ENCODE data around the gene ZNF487. TPM values are rescaled to one million over a fixed set of nuclear protein-coding genes. Genes with fewer than 3 reads are reported as not detected.
A peak's percentile ranks its signal among the peaks of the same experiment; 100 is the strongest.

The ZNF487 gene
- total RNA-seq, 3 donors from 2014 or later, result 4.2 to 7.6 (median 7.5) TPM

DNA sequence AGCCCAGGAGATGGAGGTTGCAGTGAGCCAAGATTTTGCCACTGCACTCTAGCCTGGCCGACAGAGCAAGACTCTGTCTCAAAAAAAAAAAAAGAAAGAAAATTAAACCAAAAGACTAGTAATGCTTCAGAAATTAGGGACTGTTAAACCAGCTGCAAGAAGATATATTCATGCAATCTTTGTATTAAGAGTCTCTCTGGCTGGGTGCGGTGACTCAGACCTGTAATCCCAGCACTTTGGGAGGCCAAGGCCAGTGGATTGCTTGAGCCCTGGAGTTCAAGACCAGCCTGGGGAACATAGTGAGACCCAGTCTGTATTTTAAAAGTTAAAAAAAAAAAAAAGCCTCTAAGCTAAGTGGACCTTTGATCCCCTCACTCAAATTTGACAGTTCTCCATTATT lies 25.4 kb upstream of the ZNF487 start:
- intact Hi-C loops (cut with DNase I, micrococcal nuclease), result no loop called here
- H3K9me3 ChIP-seq, result no peaks in the 10 kb centered on the region
- H3K4me3 ChIP-seq, result no peak overlapping the region
- H3K4me1 ChIP-seq (ENCODE audit: low read depth), result peaks cover 3% of the 10 kb centered on the region
- DNase-seq (no peak), ATAC-seq (no peak)
- H3K36me3 ChIP-seq (ENCODE audit: low read depth), result no peaks in the 10 kb centered on the region
- TF ChIP-seq, protein P1, sequence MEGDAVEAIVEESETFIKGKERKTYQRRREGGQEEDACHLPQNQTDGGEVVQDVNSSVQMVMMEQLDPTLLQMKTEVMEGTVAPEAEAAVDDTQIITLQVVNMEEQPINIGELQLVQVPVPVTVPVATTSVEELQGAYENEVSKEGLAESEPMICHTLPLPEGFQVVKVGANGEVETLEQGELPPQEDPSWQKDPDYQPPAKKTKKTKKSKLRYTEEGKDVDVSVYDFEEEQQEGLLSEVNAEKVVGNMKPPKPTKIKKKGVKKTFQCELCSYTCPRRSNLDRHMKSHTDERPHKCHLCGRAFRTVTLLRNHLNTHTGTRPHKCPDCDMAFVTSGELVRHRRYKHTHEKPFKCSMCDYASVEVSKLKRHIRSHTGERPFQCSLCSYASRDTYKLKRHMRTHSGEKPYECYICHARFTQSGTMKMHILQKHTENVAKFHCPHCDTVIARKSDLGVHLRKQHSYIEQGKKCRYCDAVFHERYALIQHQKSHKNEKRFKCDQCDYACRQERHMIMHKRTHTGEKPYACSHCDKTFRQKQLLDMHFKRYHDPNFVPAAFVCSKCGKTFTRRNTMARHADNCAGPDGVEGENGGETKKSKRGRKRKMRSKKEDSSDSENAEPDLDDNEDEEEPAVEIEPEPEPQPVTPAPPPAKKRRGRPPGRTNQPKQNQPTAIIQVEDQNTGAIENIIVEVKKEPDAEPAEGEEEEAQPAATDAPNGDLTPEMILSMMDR (IDR thresholded peaks at IDR 0.05), result no peak

DNA sequence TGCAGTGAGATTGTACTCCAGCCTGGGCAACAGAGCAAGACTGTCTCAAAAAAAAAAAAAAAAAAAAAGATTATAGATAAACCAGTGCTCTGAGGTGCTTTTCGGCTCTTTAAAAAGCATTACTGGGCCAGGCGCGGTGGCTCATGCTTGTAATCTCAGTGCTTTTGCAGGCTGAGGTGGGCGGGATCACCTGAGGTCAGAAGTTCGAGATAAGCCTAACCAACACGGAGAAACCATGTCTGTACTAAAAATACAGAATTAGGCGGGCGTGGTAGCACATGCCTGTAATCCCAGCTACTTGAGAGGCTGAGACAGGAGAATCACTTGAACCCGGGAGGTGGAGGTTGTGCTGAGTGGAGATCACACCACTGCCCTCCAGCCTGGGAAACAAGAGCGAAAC lies 21.4 kb upstream of the ZNF487 start:
- ATAC-seq, result no peak

GRCh38 chr10:43417950-43418768 lies 18.8 kb upstream of the ZNF487 start:
- ATAC-seq, result peak; percentile 2
- no peak for DNase-seq

More for the DNA sequence above, 21.4 kb upstream of the ZNF487 start:
- DNase-seq, result no peak
- Histone ChIP-seq H3K9me3 (no peaks in the 10 kb centered on the region), H3K4me1 (ENCODE audit: low read depth) (peaks cover 10% of the 10 kb centered on the region), H3K36me3 (ENCODE audit: low read depth) (no peaks in the 10 kb centered on the region), H3K4me3 (no peak overlapping the region)
- TF ChIP-seq, protein P1 (IDR thresholded peaks at IDR 0.05), result no peak
- intact Hi-C loops (cut with DNase I, micrococcal nuclease), result no loop called here

GRCh38 chr10:43419997-43420368 lies 16.9 kb upstream of the ZNF487 start:
- ATAC-seq (no peak), DNase-seq (no peak)
- Histone ChIP-seq H3K36me3 (ENCODE audit: low read depth) (no peaks in the 10 kb centered on the region), H3K4me1 (ENCODE audit: low read depth) (peaks cover 10% of the 10 kb centered on the region), H3K4me3 (no peak overlapping the region), H3K9me3 (no peaks in the 10 kb centered on the region)
- intact Hi-C loops (cut with DNase I, micrococcal nuclease), result no loop called here
- TF ChIP-seq, protein P1 (IDR thresholded peaks at IDR 0.05), result no peak

More at GRCh38 chr10:43417950-43418768, 18.8 kb upstream of the ZNF487 start:
- intact Hi-C loops (cut with DNase I, micrococcal nuclease), result no loop called here
- H3K36me3 ChIP-seq (ENCODE audit: low read depth), result no peaks in the 10 kb centered on the region
- TF ChIP-seq, protein P1 (IDR thresholded peaks at IDR 0.05), result no peak
- H3K4me3 ChIP-seq, result no peak overlapping the region
- H3K4me1 ChIP-seq (ENCODE audit: low read depth), result peaks cover 10% of the 10 kb centered on the region
- H3K9me3 ChIP-seq, result no peaks in the 10 kb centered on the region

GRCh38 chr10:43420369-43421200 lies 16.3 kb upstream of the ZNF487 start:
- ATAC-seq (peak; percentile 96), DNase-seq (peak; percentile 83 to 91 (median 90))
- intact Hi-C loops (cut with DNase I, micrococcal nuclease), result no loop called here
- TF ChIP-seq, protein P1 (IDR thresholded peaks at IDR 0.05), result no peak
- Histone ChIP-seq H3K36me3 (ENCODE audit: low read depth) (no peaks in the 10 kb centered on the region), H3K4me1 (ENCODE audit: low read depth) (peaks cover 10% of the 10 kb centered on the region), H3K4me3 (peak overlapping the region; percentile 32), H3K9me3 (no peaks in the 10 kb centered on the region)
